ENCODE measurements around the gene SLC22A31.

DNA sequence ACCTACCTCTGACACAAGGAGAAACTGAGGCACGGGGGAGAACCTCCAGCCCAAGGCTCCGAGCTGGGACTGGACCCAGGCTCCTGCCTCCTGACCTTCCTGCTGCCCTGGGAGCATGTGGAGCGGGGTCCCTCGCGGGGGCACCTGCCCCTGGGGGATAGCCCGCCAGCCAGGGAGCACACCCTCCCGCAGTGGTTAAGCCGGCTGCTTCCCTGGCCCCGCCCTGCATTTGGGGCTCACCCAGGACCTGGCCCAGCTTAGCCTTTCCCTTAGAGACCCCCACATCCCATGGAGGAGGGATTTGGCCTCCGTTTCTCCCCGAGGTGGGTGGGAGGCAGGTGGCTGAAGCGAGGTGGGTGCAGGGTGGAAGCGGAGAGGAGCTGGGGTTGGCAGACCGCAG, 30.6 kb downstream of the SLC22A31 start:
- TF ChIP-seq EP300 (IDR thresholded peaks at IDR 0.05; ENCODE audit: borderline replicate concordance in 1 of 2, low read depth in 1 of 2, low read length in 1 of 2) (no peak), CTCF (IDR thresholded peaks at IDR 0.05) (no peak), RXRA (IDR thresholded peaks at IDR 0.05; ENCODE audit: borderline replicate concordance, low read depth) (no peak)

Data from SK-N-SH (cell line).